ENCODE results near the gene NOP10.
"Not testable (repeated sequence)": the region's sequence is repeated elsewhere in the genome, so short reads cannot be mapped to it uniquely, and the experiment has no call there.

Gene NOP10

GRCh38 chr15:34354286-34354685, 11.3 kb upstream of the NOP10 start:
- TF ChIP-seq CTCF (IDR thresholded peaks at IDR 0.05; ENCODE audit: low read length) (no peak), EZH2 (IDR thresholded peaks at IDR 0.05; ENCODE audit: borderline replicate concordance, low read length) (no peak)
- H3F3A ChIP-seq (ENCODE audit: insufficient read depth, low read length): no peaks in the 10 kb centered on the region
- no peaks in the 10 kb centered on the region for H3K9me3 ChIP-seq (ENCODE audit: low read length)
- no peak overlapping the region for H3K9ac ChIP-seq (ENCODE audit: low read length)
- no peak overlapping the region for H3K4me2 ChIP-seq (ENCODE audit: low read length)
- no peak overlapping the region for H3K27ac ChIP-seq (ENCODE audit: low read depth, low read length, poor library complexity, severe bottlenecking)
- H3K4me3 ChIP-seq (ENCODE audit: low read depth, low read length, poor library complexity, severe bottlenecking): no peak overlapping the region
- H2AFZ ChIP-seq (ENCODE audit: low read length): no peak overlapping the region
- H3K4me1 ChIP-seq (ENCODE audit: insufficient read depth, low read length, severe bottlenecking): no peaks in the 10 kb centered on the region
- no peaks in the 10 kb centered on the region for H3K79me2 ChIP-seq (ENCODE audit: insufficient read depth, low read length)
- 0 out of 2 replicates have a peak, but pooled peaks cover 8% of the 10 kb centered on the region for H3K36me3 ChIP-seq (ENCODE audit: insufficient read depth, low read length)
- H4K20me1 ChIP-seq (ENCODE audit: insufficient read depth, low read length): no peaks in the 10 kb centered on the region
- H3K27me3 ChIP-seq (ENCODE audit: insufficient read depth, low read length): no peaks in the 10 kb centered on the region
- no peaks in the 10 kb centered on the region for H3K9me2 ChIP-seq (ENCODE audit: low read depth, low read length)

- H3K4me3 ChIP-seq (ENCODE audit: low read depth, low read length, poor library complexity, severe bottlenecking): no peak overlapping the region
- no peaks in the 10 kb centered on the region for H3K27me3 ChIP-seq (ENCODE audit: insufficient read depth, low read length)
- no peaks in the 10 kb centered on the region for H3K79me2 ChIP-seq (ENCODE audit: insufficient read depth, low read length)
- no peak overlapping the region for H2AFZ ChIP-seq (ENCODE audit: low read length)
- H3K27ac ChIP-seq (ENCODE audit: low read depth, low read length, poor library complexity, severe bottlenecking): no peak overlapping the region
- 0 out of 2 replicates have a peak, but pooled peaks cover 8% of the 10 kb centered on the region for H3K36me3 ChIP-seq (ENCODE audit: insufficient read depth, low read length)
- no peaks in the 10 kb centered on the region for H4K20me1 ChIP-seq (ENCODE audit: insufficient read depth, low read length)
- no peak overlapping the region for H3K4me2 ChIP-seq (ENCODE audit: low read length)
- H3F3A ChIP-seq (ENCODE audit: insufficient read depth, low read length): no peaks in the 10 kb centered on the region
- H3K9ac ChIP-seq (ENCODE audit: low read length): no peak overlapping the region
- H3K9me3 ChIP-seq (ENCODE audit: low read length): no peaks in the 10 kb centered on the region
- no peak for TF ChIP-seq CTCF (IDR thresholded peaks at IDR 0.05; ENCODE audit: low read length)
- no peak for TF ChIP-seq EZH2 (IDR thresholded peaks at IDR 0.05; ENCODE audit: borderline replicate concordance, low read length)
- no peaks in the 10 kb centered on the region for H3K9me2 ChIP-seq (ENCODE audit: low read depth, low read length)
- no peaks in the 10 kb centered on the region for H3K4me1 ChIP-seq (ENCODE audit: insufficient read depth, low read length, severe bottlenecking)
Observed at GRCh38 chr15:34353627-34354026, 10.7 kb upstream of the NOP10 start.

GRCh38 chr15:34352996-34353395, 10.1 kb upstream of the NOP10 start:
- H3K36me3 ChIP-seq (ENCODE audit: insufficient read depth, low read length); H3K4me1 ChIP-seq (ENCODE audit: insufficient read depth, low read length, severe bottlenecking); H3K4me3 ChIP-seq (ENCODE audit: low read depth, low read length, poor library complexity, severe bottlenecking); H3K27me3 ChIP-seq (ENCODE audit: insufficient read depth, low read length); H3K27ac ChIP-seq (ENCODE audit: low read depth, low read length, poor library complexity, severe bottlenecking); H3K4me2 ChIP-seq (ENCODE audit: low read length); H3K9me2 ChIP-seq (ENCODE audit: low read depth, low read length); H3K9me3 ChIP-seq (ENCODE audit: low read length); H3K79me2 ChIP-seq (ENCODE audit: insufficient read depth, low read length); H3F3A ChIP-seq (ENCODE audit: insufficient read depth, low read length); H2AFZ ChIP-seq (ENCODE audit: low read length); H3K9ac ChIP-seq (ENCODE audit: low read length); H4K20me1 ChIP-seq (ENCODE audit: insufficient read depth, low read length): not testable (repeated sequence)

GRCh38 chr15:34349769-34350168, 6.8 kb upstream of the NOP10 start:
- H4K20me1 ChIP-seq (ENCODE audit: insufficient read depth, low read length): no peaks in the 10 kb centered on the region
- no peak overlapping the region for H3K9ac ChIP-seq (ENCODE audit: low read length)
- H3K4me1 ChIP-seq (ENCODE audit: insufficient read depth, low read length, severe bottlenecking): no peaks in the 10 kb centered on the region
- H3F3A ChIP-seq (ENCODE audit: insufficient read depth, low read length): no peaks in the 10 kb centered on the region
- no peak overlapping the region for H3K27ac ChIP-seq (ENCODE audit: low read depth, low read length, poor library complexity, severe bottlenecking)
- H3K36me3 ChIP-seq (ENCODE audit: insufficient read depth, low read length): no peaks in the 10 kb centered on the region
- no peaks in the 10 kb centered on the region for H3K9me2 ChIP-seq (ENCODE audit: low read depth, low read length)
- H3K79me2 ChIP-seq (ENCODE audit: insufficient read depth, low read length): no peaks in the 10 kb centered on the region
- TF ChIP-seq CTCF (IDR thresholded peaks at IDR 0.05; ENCODE audit: low read length): no peak
- no peak for TF ChIP-seq EZH2 (IDR thresholded peaks at IDR 0.05; ENCODE audit: borderline replicate concordance, low read length)
- H3K27me3 ChIP-seq (ENCODE audit: insufficient read depth, low read length): peaks cover 5% of the 10 kb centered on the region; the same call in 1 of the 2 replicates
- no peak overlapping the region for H3K4me3 ChIP-seq (ENCODE audit: low read depth, low read length, poor library complexity, severe bottlenecking)
- no peak overlapping the region for H2AFZ ChIP-seq (ENCODE audit: low read length)
- no peaks in the 10 kb centered on the region for H3K9me3 ChIP-seq (ENCODE audit: low read length)
- no peak overlapping the region for H3K4me2 ChIP-seq (ENCODE audit: low read length)
